ENCODE results near the gene SDHAF1.
"Not testable (repeated sequence)": the region's sequence is repeated elsewhere in the genome, so short reads cannot be mapped to it uniquely, and the experiment has no call there.

SDHAF1 gene

DNA sequence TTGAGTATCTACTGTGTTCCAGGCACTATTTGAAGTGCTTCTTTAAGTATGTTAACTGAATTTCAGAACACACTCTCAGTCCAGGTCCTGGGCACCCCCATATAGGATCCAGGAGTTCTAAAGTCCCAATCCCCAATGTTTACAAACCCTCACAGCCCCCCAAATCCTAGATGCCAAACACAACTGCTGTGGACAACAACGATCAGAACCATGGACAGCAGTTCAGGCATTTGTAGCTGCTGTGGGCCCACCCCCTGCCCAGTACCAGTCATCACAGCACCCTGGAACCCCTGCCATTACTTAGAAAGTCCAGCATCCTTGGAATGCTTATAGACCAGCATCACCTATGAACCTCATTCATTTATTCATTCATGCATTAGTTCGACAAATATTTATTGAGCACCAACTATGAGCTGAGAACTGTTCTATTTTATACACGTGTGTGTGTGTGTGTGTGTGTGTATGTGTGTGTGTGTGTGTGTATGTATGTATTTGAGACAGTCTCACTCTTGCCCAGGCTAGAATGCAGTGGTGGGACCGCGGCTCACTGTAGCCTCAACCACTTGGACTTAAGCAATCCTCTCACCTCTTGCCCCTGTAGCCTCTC, 19.3 kb upstream of the SDHAF1 start:
- no peak overlapping the region for H3K4me3 ChIP-seq (ENCODE audit: control insufficient read depth, low read depth, low read length)
- DNase-seq (ENCODE audit: low read depth), result no peak
- TF ChIP-seq, protein P1, sequence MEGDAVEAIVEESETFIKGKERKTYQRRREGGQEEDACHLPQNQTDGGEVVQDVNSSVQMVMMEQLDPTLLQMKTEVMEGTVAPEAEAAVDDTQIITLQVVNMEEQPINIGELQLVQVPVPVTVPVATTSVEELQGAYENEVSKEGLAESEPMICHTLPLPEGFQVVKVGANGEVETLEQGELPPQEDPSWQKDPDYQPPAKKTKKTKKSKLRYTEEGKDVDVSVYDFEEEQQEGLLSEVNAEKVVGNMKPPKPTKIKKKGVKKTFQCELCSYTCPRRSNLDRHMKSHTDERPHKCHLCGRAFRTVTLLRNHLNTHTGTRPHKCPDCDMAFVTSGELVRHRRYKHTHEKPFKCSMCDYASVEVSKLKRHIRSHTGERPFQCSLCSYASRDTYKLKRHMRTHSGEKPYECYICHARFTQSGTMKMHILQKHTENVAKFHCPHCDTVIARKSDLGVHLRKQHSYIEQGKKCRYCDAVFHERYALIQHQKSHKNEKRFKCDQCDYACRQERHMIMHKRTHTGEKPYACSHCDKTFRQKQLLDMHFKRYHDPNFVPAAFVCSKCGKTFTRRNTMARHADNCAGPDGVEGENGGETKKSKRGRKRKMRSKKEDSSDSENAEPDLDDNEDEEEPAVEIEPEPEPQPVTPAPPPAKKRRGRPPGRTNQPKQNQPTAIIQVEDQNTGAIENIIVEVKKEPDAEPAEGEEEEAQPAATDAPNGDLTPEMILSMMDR (IDR thresholded peaks at IDR 0.05; ENCODE audit: control insufficient read depth, insufficient read depth, low read depth, low read length, missing control alignments), result no peak

DNA sequence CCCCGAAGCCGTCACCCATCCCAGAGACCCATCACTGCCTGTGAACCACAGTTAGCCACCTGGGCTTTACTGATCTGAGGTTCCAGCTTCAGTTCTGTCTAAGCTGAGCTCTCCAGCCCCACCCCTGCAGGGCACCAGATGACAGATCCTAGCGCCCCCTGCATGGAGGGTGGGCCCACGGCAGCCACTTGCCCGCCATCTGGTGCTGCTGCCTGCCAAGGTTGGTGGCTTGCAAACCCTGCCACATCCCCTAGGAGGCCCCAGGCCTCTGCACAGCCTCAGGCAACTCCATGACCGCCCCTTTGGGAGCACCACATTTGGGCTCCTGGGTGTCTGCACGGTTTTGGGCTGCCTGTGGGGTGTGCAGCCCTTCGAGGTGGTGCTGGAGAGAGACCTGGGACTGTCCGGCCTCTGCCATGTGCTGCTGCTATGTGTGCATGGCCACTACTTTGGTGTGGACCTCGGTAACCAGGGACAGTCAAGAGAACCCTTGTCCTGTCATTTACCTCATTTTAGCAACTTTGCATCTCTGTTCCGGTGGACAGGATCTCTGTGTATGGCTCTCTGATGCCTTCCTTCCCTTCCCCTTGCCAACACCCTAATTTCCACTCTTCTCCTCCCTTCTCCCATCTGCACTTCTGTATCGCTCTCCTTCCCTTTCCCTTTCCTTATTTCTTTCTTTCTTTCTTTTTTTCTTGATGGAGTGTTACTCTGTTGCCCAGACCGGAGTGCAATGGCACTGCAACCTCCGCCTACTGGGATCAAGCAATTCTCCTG, 17.4 kb upstream of the SDHAF1 start:
- H3K4me3 ChIP-seq (ENCODE audit: control insufficient read depth, low read depth, low read length), result no peak overlapping the region
- TF ChIP-seq, protein P1 (IDR thresholded peaks at IDR 0.05; ENCODE audit: control insufficient read depth, insufficient read depth, low read depth, low read length, missing control alignments), result no peak
- DNase-seq (ENCODE audit: low read depth), result no peak

GRCh38 chr19:35978271-35978670, 16.7 kb upstream of the SDHAF1 start:
- TF ChIP-seq, protein P1 (IDR thresholded peaks at IDR 0.05; ENCODE audit: control insufficient read depth, insufficient read depth, low read depth, low read length, missing control alignments), result no peak
- H3K4me3 ChIP-seq (ENCODE audit: control insufficient read depth, low read depth, low read length), result no peak overlapping the region
- DNase-seq (ENCODE audit: low read depth), result no peak

GRCh38 chr19:35978832-35979365, 16.1 kb upstream of the SDHAF1 start:
- H3K4me3 ChIP-seq (ENCODE audit: control insufficient read depth, low read depth, low read length), result no peak overlapping the region
- DNase-seq (ENCODE audit: low read depth), result no peak
- TF ChIP-seq, protein P1 (IDR thresholded peaks at IDR 0.05; ENCODE audit: control insufficient read depth, insufficient read depth, low read depth, low read length, missing control alignments), result no peak

DNA sequence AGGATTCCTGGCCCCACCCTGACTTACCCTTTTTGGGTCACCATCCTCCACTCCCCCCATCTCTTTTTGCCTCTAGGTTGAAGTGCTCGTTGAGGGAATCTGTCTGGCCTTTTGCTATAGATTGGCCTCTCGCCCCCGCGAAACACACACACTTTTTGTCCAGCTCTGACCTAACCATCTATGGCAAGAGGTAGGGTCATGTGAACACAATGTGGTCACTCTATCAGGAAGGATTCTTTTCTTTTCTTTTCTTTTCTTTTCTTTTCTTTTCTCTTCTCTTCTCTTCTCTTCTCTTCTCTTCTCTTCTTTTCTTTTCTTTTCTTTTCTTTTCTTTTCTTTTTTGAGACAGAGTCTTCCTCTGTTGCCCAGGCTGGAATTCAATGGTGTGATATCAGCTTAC, 14.0 kb upstream of the SDHAF1 start:
- not testable (repeated sequence) for H3K4me3 ChIP-seq (ENCODE audit: control insufficient read depth, low read depth, low read length); DNase-seq (ENCODE audit: low read depth)

- H3K4me3 ChIP-seq (ENCODE audit: control insufficient read depth, low read depth, low read length), result no peak overlapping the region
Measured at GRCh38 chr19:35983177-35983576, 11.8 kb upstream of the SDHAF1 start.

More at GRCh38 chr19:35983177-35983576, 11.8 kb upstream of the SDHAF1 start:
- TF ChIP-seq, protein P1 (IDR thresholded peaks at IDR 0.05; ENCODE audit: control insufficient read depth, insufficient read depth, low read depth, low read length, missing control alignments), result no peak
- no peak for DNase-seq (ENCODE audit: low read depth)
